Stimulated activated CD8-positive, alpha-beta memory T cell treated with anti-CD3 and anti-CD28 coated beads, Interleukin-12 subunit alpha, Interleukin-12 subunit beta, amount 100 ng/mL, for 1 hour (primary cell): ENCODE results near the gene PLSCR3.

Source experiments
- DNase-seq: peaks from one replicate; pipeline ENCODE4 v3.0.0-alpha.2; 2020; ENCODE audit warnings: low read depth

Gene PLSCR3

GRCh38 chr17:7394452-7395191 is at the start of gene PLSCR3:
TSS of gene PLSCR3 (minus strand) at chr17:7394525. CDS start at chr17:7394110, 415 bp downstream.
- DNase-seq = peak; percentile 58

DNA sequence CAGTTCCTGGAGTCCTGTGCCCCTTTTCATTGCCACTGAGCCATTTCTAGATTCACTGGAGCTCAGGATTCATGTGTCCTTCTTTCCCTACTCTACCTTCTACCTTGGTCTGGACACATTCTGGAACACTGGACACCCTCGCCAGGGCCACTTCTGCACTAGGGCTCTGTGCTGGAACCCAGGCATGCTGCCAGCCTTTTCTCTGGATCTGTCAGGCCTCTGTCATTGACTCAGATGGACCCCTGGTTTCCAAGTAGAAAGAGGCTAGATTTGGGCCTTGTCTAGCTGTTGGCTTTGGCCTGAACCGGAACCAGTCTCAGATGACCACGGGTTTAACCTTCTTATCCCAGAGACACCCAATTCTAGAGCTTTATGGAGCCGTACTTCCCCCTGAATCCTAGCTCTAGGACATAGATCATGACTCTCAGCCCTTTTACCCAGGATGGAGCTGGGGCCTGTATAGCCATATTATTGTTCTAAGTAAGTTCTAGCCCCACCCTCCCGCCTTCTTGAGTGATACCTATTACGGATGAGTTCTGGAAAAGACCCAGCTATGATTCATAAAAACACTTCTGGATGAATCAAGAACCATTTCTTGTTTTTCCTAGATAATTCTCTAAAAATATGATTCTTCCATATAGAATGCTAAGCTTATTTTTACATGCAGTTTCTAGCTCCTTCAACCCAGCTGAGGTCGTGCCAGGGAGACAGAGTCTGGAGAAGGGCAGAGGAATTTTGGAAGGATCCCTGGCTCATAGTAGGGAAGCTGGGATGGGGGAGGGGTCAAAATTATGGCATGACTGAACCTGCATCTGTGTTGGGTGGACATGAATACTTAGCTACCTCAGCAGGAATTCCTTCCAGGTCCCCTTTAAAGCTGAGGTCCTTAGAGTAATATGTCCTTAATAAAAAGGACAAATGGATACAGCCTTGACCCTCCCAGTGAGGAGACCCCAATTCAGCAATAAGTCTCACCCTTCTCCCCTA is 49.5 kb upstream of the PLSCR3 start:
- no peak for DNase-seq

- DNase-seq = no peak
Observed at GRCh38 chr17:7442142-7442541, 47.8 kb upstream of the PLSCR3 start.

GRCh38 chr17:7441266-7441665 is 46.9 kb upstream of the PLSCR3 start:
- no peak for DNase-seq

DNA sequence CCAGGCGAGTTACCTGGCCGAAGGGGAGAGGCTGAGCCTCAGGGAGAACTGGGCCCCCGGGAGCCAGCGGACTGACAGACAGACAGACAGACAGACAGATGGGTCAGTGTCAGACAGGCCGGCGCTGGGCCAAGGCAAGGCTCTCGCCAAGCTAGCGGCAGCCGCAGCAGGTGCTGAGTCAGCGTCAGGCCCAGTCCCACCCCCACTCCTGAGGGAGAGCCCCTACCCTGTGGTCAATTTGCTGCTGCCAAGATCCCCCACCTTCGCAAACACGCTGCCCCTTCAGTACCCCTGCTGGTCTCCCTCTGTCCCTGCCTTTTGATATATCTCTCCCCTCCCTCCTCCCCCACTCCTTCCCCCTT is 46.5 kb upstream of the PLSCR3 start:
- no peak for DNase-seq

GRCh38 chr17:7440113-7440833 is 45.9 kb upstream of the PLSCR3 start:
- no peak for DNase-seq

GRCh38 chr17:7439462-7440112 is 45.3 kb upstream of the PLSCR3 start, which contains the start of gene FGF11:
TSS of gene FGF11 (plus strand) at chr17:7439512. CDS start at chr17:7439621, 109 bp downstream.
- DNase-seq = no peak

- no peak for DNase-seq
Observed at GRCh38 chr17:7438656-7439460, 44.5 kb upstream of the PLSCR3 start.

- no peak for DNase-seq
Observed at GRCh38 chr17:7437950-7438614, 43.8 kb upstream of the PLSCR3 start.

DNA sequence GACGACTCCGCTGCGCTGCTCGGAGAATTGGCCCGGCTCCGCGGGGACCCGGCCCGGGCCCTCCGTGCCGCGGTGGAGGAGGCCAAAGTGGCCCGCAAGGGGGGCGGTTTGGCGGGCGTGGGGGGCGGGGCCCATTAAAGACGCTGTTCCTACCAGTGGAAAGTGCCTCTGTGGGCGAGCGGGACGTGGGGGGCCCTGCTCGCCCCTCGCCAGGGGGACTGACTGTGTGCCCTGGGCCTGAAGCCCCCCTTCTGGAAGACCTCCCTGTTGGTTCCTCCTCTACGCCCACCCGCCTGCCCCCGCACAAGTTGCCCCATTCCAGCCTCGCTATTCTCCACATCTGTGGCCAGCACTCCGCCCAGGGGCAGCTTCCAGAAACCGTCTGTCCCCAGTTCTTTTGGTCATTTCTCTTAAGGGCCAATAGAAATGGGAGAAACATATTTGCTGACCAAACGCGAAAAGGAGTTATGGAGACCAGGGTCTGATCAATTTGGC is 43.1 kb upstream of the PLSCR3 start:
- no peak for DNase-seq

DNA sequence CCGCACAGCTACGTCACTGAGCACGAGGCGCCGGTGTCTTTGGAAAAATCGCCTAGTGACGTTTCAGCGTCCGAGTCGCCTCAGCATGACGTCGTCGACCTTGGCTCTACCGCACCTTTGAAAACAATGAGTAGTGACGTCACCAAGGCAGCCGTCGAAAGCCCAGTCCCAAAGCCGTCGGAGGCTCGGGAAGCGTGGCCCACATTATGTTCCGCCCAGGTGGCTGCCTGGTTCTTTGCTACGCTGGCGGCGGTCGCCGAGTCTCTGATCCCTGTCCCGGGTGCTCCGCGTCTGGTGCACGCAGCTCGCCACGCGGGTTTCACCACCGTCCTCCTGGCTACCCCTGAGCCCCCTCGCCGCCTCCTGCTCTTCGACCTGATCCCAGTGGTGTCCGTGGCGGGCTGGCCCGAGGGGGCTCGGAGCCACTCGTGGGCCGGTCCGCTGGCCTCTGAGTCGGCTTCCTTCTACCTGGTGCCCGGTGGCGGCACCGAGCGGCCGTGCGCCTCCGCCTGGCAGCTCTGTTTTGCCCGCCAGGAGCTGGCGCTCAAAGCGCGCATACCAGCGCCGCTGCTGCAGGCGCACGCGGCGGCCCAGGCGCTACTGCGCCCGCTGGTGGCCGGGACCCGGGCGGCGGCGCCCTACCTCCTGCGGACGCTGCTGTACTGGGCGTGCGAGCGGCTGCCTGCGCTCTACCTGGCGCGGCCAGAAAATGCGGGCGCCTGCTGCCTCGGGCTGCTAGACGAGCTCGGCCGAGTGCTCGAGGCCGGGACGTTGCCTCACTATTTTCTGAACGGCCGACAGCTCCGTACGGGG is 42.4 kb upstream of the PLSCR3 start:
- peak; percentile 59 for DNase-seq

DNA sequence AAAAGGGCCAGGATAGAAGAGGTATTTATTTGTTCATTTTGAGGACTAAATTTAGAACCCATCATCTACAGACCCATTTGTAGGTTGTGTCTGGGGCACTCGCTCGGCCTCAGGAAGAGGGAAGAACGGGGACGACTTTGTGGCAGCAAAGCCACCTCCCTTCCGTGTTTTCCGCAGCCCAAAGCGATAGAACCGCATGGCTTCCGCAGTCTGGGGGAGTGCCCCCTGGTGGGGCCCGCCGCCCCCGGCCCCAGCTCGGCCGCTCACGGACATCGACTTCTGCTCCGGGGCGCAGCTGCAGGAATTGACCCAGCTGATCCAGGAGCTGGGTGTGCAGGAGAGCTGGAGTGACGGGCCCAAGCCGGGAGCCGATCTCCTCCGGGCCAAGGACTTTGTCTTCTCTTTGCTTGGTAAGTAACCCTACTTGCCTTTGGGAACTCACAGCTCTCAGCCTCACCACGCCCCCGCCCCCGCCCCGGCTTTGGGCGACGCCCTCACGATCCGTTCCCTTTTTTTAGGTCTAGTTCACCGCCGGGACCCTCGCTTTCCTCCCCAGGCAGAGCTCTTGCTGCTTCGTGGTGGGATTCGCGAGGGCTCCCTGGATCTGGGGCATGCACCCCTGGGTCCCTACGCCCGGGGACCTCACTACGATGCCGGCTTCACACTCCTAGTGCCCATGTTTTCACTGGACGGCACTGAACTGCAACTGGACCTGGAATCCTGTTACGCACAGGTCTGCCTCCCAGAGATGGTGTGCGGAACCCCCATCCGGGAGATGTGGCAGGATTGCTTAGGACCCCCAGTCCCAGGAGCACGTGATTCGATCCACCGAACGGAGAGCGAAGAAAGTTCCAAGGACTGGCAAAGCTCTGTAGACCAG is 41.6 kb upstream of the PLSCR3 start:
- DNase-seq = no peak

GRCh38 chr17:7432296-7432695 is 38.0 kb upstream of the PLSCR3 start:
- no peak for DNase-seq

DNA sequence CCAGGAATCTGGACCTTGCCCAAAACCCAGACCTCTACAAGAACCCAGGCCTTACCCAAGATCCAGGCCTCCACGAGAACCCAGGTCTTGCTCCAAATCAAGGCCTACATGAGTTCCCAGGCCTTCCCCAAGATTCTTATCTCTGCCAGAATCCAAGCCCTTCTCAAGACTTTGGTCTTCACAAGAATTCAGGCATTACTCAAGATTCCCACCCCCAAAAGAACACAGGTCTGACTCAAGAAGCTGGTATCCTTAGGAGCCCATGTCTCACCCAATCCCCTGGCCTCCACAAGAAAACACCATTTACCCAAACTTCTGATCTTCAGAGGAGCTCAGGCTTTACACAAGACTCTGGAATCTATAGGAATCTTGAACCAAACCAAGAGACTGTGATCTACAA is 36.9 kb upstream of the PLSCR3 start:
- no peak for DNase-seq

DNA sequence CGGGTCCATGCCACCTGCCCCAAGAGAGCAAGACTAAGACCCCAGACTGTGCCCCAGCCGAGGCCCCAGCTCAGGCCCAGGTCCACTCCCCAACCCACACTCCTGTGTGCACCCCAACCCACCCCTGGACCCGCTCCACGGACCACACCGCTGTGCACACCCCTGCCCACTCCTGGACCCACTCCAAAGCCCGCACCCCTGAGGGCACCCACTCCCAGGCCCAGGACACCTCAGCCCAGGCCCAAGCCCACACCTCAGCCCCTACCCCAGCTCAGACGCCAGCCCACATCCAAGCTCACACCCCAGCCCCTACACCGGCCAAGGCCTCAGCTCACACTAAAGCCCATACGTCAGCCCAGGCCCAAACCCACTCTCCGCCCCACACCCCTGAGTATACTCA is 35.4 kb upstream of the PLSCR3 start:
- DNase-seq = no peak

GRCh38 chr17:7428557-7428956 is 34.2 kb upstream of the PLSCR3 start, which contains the start of gene SPEM3:
TSS of gene SPEM3 (plus strand) at chr17:7428857. CDS start at chr17:7428903, 46 bp downstream.
- DNase-seq = no peak

DNA sequence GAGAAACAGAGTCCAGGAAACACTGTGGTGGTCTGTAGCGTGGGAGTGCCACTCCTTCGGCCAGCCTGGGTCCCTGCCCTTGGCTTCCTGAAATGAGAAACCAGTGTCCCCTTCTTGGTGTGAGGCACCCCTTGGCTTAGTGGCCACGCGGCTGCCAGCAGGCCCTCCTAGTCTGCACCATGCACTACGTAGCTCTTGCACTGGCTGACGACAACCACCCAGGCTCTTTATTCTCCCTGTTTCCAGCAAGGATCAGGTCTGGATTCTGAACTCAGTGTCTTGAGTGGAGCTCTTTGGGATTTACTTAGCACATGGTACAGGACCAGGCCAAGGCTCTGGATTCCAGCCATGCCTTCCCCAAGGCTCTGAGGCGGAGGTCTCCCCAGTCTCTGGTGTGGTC is 33.2 kb upstream of the PLSCR3 start:
- no peak for DNase-seq

- no peak for DNase-seq
Observed at GRCh38 chr17:7426896-7427489, 32.7 kb upstream of the PLSCR3 start.
